HG03097 (cell line): ENCODE measurements around the gene CPE.

Source experiments
- ATAC-seq: cut with Tn5 transposase; IDR thresholded peaks from one replicate; pipeline ENCODE4 v1.9.1; 2021; ENCODE audit not compliant: unreplicated experiment, low FRiP score

The CPE gene

GRCh38 chr4:165364452-165365080 lies 14.2 kb upstream of the CPE start:
- ATAC-seq, result no peak

GRCh38 chr4:165367040-165367439 lies 11.8 kb upstream of the CPE start:
- no peak for ATAC-seq

- no peak for ATAC-seq
Observed at GRCh38 chr4:165368114-165368513, 10.7 kb upstream of the CPE start.

- no peak for ATAC-seq
Observed at GRCh38 chr4:165368567-165368966, 10.2 kb upstream of the CPE start.

- ATAC-seq, result no peak
Observed at GRCh38 chr4:165369522-165369921, 9.3 kb upstream of the CPE start.

GRCh38 chr4:165370530-165370929 lies 8.3 kb upstream of the CPE start:
- no peak for ATAC-seq

GRCh38 chr4:165375465-165375864 lies 3.3 kb upstream of the CPE start:
- no peak for ATAC-seq

- ATAC-seq, result no peak
Observed at GRCh38 chr4:165378398-165378744, 437 bp upstream of the CPE start.

GRCh38 chr4:165379678-165380064 lies 863 bp downstream of the CPE start:
- no peak for ATAC-seq

- no peak for ATAC-seq
Observed at GRCh38 chr4:165380805-165381204, 2.0 kb downstream of the CPE start.

- ATAC-seq, result no peak
Observed at GRCh38 chr4:165381821-165382373, 3.1 kb downstream of the CPE start.

GRCh38 chr4:165382640-165383039 lies 3.8 kb downstream of the CPE start:
- ATAC-seq, result no peak

GRCh38 chr4:165383591-165384073 lies 4.8 kb downstream of the CPE start:
- no peak for ATAC-seq

- no peak for ATAC-seq
Observed at GRCh38 chr4:165384186-165384585, 5.4 kb downstream of the CPE start.

GRCh38 chr4:165384598-165384997 lies 5.8 kb downstream of the CPE start:
- ATAC-seq, result no peak

GRCh38 chr4:165385126-165385525 lies 6.3 kb downstream of the CPE start:
- ATAC-seq, result no peak

GRCh38 chr4:165386328-165386727 lies 7.5 kb downstream of the CPE start:
- ATAC-seq, result no peak

GRCh38 chr4:165388756-165389155 lies 9.9 kb downstream of the CPE start:
- no peak for ATAC-seq

GRCh38 chr4:165393051-165393450 lies 14.2 kb downstream of the CPE start:
- no peak for ATAC-seq

GRCh38 chr4:165393704-165394103 lies 14.9 kb downstream of the CPE start:
- ATAC-seq, result no peak

- ATAC-seq, result no peak
Observed at GRCh38 chr4:165394275-165394674, 15.5 kb downstream of the CPE start.

GRCh38 chr4:165398570-165398969 lies 19.8 kb downstream of the CPE start:
- no peak for ATAC-seq

- ATAC-seq, result no peak
Observed at GRCh38 chr4:165402375-165402774, 23.6 kb downstream of the CPE start.
